GM21447 (cell line): ENCODE data around the gene HHAT.
A peak's percentile ranks its signal among the peaks of the same experiment; 100 is the strongest.

ENCODE experiments used
- ATAC-seq: cut with Tn5 transposase; IDR thresholded peaks from one replicate; pipeline ENCODE4 v1.9.1; 2021; ENCODE audit not compliant: unreplicated experiment

Gene HHAT

DNA sequence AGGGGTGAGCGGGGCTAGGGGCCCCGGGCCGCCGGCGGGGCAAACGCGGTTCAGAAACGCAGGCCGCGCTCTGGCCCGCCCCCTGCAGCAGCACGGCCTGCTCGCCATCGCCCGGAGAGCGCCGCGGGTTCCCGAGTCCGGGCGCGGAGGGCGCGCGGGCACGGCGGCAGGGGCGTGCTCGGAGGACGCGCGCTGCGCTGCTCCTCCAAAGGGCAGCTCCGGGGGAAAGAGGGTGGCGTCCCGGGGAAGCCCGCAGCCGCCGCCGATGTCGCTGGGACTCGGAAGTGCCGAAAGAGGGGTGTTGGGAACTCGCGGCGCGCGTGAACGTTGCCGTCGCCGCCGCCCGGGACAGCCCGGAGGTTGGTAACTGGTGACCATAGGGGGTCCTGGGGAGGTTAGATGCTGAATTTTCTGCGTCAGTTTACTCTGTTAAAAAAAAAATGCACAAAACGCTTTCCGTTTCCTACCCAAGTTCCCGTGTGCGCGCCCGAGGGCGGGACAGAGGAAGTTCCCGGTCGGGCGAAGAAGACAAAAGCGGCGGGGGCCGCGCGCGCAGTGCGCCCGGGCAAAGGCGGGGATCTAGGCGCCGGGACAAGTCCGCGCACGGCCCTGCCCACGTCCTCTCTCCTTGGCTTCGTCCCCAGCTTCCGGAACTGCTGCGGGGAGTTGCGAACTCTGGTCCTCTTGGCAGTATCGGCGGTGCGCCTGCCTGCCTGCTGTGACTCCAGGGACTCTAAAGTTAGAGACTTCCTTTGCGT lies at the start of gene HHAT:
TSS of gene HHAT (plus strand) at position 157 of the 758 bp plus-strand sequence. CDS start 20,074 bp downstream, outside the sequence.
- peak; percentile 47 for ATAC-seq

- ATAC-seq = no peak
Measured at GRCh38 chr1:210280221-210280620, 48.5 kb upstream of the HHAT start.

- ATAC-seq = no peak
Measured at GRCh38 chr1:210288116-210288515, 40.6 kb upstream of the HHAT start.

- no peak for ATAC-seq
Measured at GRCh38 chr1:210289248-210289647, 39.5 kb upstream of the HHAT start.

DNA sequence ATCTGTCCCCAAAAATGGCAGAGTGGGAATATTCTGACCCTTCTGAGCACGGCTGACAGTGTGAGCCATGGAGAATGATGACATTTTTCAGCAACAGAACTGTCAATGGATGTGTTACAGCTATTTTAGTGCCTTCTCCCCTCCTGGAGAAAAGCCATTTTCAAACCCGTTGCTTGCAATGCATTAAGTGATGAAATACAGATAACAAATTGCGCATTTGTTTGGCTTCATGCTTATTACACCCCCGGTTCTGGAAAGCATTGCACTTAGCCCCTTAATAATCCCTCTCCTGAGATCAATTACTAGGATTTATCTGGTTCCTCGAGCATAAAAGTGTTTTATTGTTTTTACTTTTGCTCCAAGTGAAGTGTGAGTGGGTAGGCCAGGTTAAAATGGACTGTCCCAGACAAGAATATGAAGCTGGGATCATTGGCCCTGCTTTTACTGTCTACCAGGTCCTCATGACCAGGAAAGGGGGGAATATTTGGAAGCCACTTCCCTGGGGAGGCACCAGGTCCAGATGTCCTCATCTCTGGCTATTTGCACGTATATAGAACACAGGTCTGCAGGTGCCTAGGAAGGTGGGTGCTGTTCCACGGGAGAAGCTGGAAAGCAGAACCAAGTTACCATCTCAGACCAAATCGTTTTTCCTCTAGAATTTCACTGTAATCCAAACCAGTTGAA lies 37.5 kb upstream of the HHAT start:
- ATAC-seq = no peak

GRCh38 chr1:210291786-210292230 lies 36.9 kb upstream of the HHAT start:
- ATAC-seq = no peak

GRCh38 chr1:210292231-210292871 lies 36.4 kb upstream of the HHAT start:
- no peak for ATAC-seq

GRCh38 chr1:210293171-210293607 lies 35.5 kb upstream of the HHAT start:
- ATAC-seq = no peak

GRCh38 chr1:210294999-210295745 lies 33.5 kb upstream of the HHAT start:
- ATAC-seq = no peak

DNA sequence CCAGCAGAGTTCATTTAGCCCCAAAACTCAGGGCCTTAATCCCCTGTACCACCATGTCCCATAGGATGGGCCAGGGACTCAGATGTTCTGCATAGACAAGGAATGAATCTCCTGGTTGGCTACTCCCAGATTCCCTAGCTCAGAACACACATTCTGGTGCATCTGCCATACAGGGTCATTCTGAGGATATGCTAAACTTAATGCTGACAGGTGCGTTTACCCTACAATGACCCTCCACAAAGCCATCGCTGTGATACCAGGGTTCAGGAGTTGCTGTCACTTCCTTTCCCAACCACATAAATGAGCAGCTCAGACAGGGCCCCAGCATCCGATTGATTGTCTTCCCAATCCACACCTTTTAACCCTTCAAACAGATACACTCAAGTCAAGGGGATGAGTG lies 32.0 kb upstream of the HHAT start:
- no peak for ATAC-seq

DNA sequence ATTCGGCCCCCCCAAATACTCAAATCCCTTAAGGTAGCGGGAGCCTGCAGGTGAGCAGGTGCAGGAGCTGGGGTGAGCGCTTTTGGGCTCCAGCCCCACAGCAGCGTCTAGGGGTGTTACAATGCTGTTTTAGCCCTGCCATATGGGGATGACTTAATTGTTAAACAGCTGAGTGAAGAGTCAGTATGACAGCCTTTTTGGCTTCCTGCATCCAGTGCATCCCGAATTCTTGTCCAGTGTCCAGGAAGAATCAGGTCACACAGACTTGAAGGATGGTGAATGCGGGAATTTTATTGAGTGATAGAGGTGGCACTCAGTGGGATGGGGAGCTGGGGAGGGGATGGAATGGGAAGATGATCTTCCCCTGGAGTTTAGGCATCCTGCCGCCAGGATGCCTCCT lies 30.4 kb upstream of the HHAT start:
- ATAC-seq = no peak

- no peak for ATAC-seq
Measured at GRCh38 chr1:210298936-210299335, 29.8 kb upstream of the HHAT start.

DNA sequence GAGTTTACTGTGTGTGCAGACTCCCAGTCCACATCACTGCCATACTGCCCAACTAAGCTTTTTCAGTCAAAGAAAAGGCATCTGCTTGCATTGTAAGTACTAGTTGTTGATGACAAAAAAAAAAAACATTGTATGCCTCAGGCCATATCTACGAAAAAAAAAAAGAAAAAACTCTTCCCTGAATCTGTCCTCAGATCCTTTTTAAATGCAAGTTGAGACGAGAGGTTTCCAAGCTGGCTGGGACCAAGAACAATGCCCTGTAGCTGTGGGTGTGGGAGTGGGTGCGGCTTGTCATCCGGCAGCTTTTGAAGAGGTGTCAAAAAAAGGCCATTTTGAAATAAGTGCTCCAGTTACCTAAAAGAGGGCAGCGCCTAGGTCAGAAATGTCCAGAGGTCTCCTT lies 29.2 kb upstream of the HHAT start:
- ATAC-seq = no peak

DNA sequence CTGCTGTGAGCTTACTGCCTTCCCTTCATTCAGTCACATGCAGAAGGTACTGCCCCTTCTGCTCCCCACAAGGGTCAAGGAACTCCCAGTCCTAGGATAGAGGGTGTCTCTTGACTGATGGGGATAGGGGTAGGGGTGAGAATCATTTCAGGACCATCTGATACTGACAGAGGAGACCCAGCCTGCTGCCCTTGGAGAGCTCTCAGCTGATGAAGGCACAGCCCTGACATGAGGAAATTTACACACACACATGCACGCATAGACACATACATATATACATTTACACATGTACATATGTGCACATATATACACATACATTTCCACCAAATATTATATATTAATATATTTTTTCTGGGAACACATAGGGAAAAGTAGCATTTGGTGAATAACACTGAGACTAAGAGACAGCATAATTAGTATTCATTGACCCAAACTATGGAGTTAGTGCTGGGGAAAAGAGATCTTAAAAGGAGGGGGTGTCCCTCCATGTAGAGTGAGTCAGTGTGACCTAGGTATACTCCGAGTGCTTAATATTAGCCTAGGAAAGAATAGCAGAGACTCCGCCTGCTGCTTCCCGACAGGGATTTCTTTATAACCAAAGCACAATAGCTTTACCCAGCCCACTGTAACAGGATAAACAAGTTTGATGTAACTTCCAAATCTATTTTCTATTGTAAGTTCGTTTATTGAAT lies 27.6 kb upstream of the HHAT start:
- no peak for ATAC-seq

- no peak for ATAC-seq
Measured at GRCh38 chr1:210301615-210302000, 27.1 kb upstream of the HHAT start.

- no peak for ATAC-seq
Measured at GRCh38 chr1:210302501-210302900, 26.2 kb upstream of the HHAT start.

DNA sequence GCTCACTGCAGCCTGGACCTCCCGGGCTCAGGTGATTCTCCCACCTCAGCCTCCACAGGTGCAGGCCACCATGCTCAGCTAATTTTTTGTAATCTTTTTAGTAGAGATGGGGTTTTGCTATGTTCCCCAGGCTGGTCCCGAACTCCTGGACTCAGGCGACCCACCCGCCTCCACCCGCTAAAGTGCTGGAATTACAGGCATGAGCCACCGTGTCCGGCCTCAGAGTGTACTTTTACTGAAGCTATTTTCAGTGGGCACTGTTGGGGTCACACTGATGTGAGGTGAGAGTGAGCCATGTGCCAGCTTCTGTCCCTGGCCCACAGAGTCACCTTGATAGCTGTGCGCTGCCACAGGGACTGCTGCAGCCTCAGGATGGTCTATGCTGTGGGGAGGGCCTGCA lies 25.3 kb upstream of the HHAT start:
- no peak for ATAC-seq

- ATAC-seq = no peak
Measured at GRCh38 chr1:210310562-210311153, 18.0 kb upstream of the HHAT start.

DNA sequence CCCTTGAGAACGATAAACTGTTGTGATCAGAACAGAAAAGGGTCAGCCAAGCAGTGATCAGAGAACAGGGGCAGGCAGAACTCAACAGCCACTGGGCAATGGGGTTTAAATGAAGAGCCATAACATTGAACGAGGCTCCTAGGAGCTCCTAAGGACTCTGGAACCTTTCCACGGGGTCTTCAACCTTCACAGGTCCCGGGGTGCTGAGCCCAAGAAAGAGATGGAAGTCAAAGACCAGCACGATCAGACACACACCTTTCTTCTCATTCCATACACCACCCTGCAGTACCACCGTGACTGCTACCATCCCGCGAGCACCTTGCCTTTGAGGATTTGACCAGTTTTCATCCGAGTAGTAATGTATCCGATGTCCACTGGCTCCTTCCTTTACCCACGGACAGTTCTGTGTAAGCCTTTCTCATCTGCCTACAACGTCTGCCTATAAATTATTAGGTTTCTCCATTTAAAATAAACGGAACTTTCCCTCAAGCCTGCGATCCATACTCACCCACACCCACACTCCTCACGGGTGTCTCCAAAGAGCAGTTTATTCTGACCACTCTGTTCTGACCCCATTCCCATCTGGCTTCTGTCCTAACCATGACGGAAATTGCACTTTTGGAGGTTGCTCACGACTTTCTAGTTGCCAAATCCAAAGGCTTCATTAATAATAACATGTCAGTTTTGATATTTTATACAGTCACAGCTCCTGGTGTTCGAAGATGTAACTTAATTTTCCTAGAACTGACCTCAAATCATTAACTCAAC lies 16.8 kb upstream of the HHAT start:
- no peak for ATAC-seq
